ENCODE measurements around the gene SFMBT2. TPM values are rescaled to one million over a fixed set of nuclear protein-coding genes. Genes with fewer than 3 reads are reported as not detected.

Gene SFMBT2
- total RNA-seq, 2 experiments from 2014 or later: 23.8 to 27.6 TPM

DNA sequence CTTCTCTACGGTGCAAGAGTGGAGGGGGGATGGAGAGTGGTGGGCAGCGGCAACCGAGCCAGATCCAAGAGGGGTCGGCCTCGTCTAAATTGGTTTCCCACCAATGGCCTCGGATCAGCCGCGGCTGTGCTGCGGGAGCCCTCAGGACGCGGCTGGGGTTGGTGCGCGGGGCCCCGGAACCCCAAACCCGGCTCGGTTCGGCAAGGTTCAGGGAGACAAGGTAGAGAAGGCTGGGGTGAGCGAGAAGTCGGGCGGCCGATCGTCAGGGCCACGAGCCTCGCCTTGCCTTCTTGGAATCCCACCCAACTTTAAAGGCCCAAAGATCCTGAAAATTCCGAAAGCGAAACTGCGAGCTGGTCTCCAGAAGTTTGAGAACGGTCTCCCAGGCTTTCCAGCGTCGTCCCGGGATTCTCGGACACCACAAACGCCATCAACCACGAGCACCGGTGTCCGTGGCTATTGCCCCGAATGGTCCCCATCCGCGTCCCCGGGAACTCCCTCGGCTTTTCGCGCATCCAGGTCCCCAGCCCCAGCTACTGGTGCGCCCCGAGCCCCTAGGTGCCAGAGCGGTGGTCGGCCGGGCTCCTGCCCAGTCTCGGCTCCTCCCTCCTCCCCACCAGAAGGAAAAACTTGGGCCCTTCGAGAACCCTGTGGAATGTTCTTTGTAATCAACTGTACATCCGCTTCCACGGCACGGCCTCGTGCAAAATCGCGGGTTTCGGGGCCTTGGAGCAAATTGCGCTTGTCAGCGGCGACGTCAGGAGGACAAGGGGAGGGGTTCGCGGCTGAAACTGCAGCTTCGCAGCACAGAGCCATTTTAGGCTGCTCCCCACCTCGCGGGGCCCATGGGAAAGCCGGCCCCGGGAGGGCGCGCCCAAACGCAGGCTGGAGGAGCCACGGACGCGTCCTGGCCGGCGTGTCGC is 3.2 kb downstream of the SFMBT2 start:
- Mint-ChIP-seq H3K9me3 (no peaks in the 10 kb centered on the region), H3K4me3 (peak overlapping the region; percentile 95), H3K4me1 (ENCODE audit: low read depth) (peaks cover 60% of the 10 kb centered on the region), H3K36me3 (ENCODE audit: low read depth) (peaks cover 23% of the 10 kb centered on the region), H3K27me3 (peaks cover 6% of the 10 kb centered on the region), H3K27ac (peak overlapping the region; percentile 74)
- POLR2A ChIA-PET: interaction anchor here (0.7 to 2.6 kb wide), 6 partner anchors 10 to 169 kb away, joined by 3 to 6 read pairs (median 4); no protein-coding TSS in a partner anchor
- CTCF ChIA-PET: interaction anchor here (0.6 to 5.2 kb wide), 6 partner anchors 88 to 488 kb away, joined by 3 to 52 read pairs (median 5); no protein-coding TSS in a partner anchor
- peak; percentile 69 for DNase-seq
- ATAC-seq: no peak
- TF ChIP-seq, protein P1, sequence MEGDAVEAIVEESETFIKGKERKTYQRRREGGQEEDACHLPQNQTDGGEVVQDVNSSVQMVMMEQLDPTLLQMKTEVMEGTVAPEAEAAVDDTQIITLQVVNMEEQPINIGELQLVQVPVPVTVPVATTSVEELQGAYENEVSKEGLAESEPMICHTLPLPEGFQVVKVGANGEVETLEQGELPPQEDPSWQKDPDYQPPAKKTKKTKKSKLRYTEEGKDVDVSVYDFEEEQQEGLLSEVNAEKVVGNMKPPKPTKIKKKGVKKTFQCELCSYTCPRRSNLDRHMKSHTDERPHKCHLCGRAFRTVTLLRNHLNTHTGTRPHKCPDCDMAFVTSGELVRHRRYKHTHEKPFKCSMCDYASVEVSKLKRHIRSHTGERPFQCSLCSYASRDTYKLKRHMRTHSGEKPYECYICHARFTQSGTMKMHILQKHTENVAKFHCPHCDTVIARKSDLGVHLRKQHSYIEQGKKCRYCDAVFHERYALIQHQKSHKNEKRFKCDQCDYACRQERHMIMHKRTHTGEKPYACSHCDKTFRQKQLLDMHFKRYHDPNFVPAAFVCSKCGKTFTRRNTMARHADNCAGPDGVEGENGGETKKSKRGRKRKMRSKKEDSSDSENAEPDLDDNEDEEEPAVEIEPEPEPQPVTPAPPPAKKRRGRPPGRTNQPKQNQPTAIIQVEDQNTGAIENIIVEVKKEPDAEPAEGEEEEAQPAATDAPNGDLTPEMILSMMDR (IDR thresholded peaks at IDR 0.05): no peak
- intact Hi-C loops (cut with micrococcal nuclease): loop anchor here (2.0 to 5.0 kb wide), 2 partner anchors 150 to 489 kb away; no protein-coding TSS in a partner anchor

DNA sequence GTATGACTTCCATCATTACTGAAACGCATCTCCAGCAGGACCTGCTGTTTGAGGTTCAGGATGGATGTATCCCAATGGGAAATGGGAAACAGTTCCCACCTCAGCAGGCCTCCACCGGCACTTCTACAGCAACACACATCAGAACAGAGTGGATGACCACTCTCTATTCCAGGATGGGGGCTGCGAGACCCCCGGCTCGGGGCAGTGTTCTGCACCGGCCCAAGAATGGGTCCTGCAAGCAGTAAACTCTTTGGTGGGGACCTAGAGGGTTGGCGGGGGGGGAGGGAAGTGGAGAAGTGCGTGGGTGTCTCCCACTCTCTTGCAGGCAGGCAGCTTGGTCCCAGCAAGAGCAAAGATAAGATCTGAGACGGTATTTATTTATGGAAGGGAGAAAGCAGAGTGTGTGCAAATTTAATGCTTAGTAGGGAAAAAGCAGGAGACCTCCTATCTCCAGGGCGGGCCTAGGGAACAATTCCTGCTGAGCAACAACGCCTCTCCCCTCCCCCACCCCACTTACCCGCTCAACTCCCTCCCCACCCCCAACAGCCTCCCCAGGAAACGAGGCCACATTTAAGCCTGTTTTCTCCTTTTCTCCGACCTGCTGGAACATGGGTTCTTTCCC is 4.0 kb downstream of the SFMBT2 start:
- no peaks in the 10 kb centered on the region for H3K27me3 Mint-ChIP-seq
- peak overlapping the region; percentile 2 for H3K27ac Mint-ChIP-seq
- peak overlapping the region; percentile 8 for H3K4me3 Mint-ChIP-seq
- H3K36me3 Mint-ChIP-seq (ENCODE audit: low read depth): peaks cover 24% of the 10 kb centered on the region
- peaks cover 58% of the 10 kb centered on the region for H3K4me1 Mint-ChIP-seq (ENCODE audit: low read depth)
- TF ChIP-seq, protein P1 (IDR thresholded peaks at IDR 0.05): no peak
- ChIA-PET CTCF (no interaction called here), POLR2A (no interaction called here)
- H3K9me3 Mint-ChIP-seq: no peaks in the 10 kb centered on the region
- ATAC-seq (no peak), DNase-seq (no peak)
- intact Hi-C loops (cut with micrococcal nuclease): loop anchor here (5.0 kb wide), 1 partner anchor 150 kb away; no protein-coding TSS in a partner anchor

DNA sequence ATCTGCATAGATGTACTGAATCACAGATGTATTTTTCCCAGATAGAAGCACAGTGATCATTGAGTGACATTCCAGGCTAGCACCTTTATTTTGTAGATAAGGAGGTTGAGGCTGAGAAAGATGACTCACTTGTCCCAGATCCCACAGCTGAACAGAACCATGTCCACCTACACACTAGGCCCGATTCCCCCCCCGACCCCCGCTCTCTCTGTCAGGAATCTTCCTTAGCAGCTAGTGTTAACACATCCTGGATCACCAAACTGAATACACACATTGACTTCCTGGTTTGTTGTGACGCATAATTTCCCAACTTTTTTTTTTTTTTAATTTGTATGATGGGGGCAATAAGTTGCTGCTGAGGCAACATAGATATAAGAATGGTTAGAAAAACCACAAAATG is 5.2 kb downstream of the SFMBT2 start:
- no peaks in the 10 kb centered on the region for H3K27me3 Mint-ChIP-seq
- no peaks in the 10 kb centered on the region for H3K9me3 Mint-ChIP-seq
- peaks cover 29% of the 10 kb centered on the region for H3K36me3 Mint-ChIP-seq (ENCODE audit: low read depth)
- H3K4me3 Mint-ChIP-seq: no peak overlapping the region
- H3K4me1 Mint-ChIP-seq (ENCODE audit: low read depth): peaks cover 60% of the 10 kb centered on the region
- POLR2A ChIA-PET: no interaction called here
- ATAC-seq (no peak), DNase-seq (peak; percentile 40)
- peak overlapping the region; percentile 55 for H3K27ac Mint-ChIP-seq
- CTCF ChIA-PET: interaction anchor here (0.9 to 1.3 kb wide), 2 partner anchors 15 to 485 kb away, joined by 3 read pairs; no protein-coding TSS in a partner anchor
- TF ChIP-seq, protein P1 (IDR thresholded peaks at IDR 0.05): no peak
- intact Hi-C loops (cut with micrococcal nuclease): loop anchor here (5.0 kb wide), 1 partner anchor 148 kb away; no protein-coding TSS in a partner anchor

DNA sequence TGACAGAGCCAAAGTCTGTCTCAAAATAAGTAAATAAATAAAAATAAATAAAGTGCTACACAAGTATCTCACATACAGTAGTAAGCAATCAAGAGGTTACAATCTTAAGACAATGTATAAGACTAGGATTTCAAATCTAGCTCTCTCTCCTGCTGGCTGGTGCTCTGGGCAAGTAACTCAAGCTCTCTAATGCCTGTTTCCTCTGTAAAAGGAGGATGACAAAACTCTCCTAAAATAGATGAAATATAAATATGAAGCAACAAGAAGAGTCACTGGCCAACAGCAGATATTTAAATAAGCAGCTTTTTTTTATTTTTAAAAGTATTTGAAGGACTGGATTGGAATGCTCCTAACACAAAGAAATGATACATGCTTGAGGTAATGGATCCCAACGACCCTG is 7.2 kb downstream of the SFMBT2 start:
- Mint-ChIP-seq H3K36me3 (ENCODE audit: low read depth) (peaks cover 40% of the 10 kb centered on the region), H3K4me3 (no peak overlapping the region), H3K4me1 (ENCODE audit: low read depth) (peaks cover 74% of the 10 kb centered on the region), H3K9me3 (peaks cover 2% of the 10 kb centered on the region), H3K27ac (no peak overlapping the region), H3K27me3 (no peaks in the 10 kb centered on the region)
- ChIA-PET POLR2A (no interaction called here), CTCF (interaction anchor here (0.9 kb wide), 3 partner anchors 12 to 485 kb away, joined by 3 read pairs; no protein-coding TSS in a partner anchor)
- DNase-seq (no peak), ATAC-seq (no peak)
- TF ChIP-seq, protein P1 (IDR thresholded peaks at IDR 0.05): no peak
- intact Hi-C loops (cut with micrococcal nuclease): no loop called here
